NB4 (cell line): ENCODE measurements around the gene TNFRSF11A.

Experiments
- MAX ChIP-seq: IDR thresholded peaks from 2 replicates; pipeline ENCODE4 v1.6.1; 2011; ENCODE audit warnings: low read depth, low read length
- POLR2A ChIP-seq: IDR thresholded peaks from 2 replicates; pipeline ENCODE4 v1.6.1; 2011; ENCODE audit warnings: mild to moderate bottlenecking; ENCODE audit not compliant: insufficient read length; ENCODE audit errors: extremely low read depth

GRCh38 chr18:62325806-62326645 lies 916 bp downstream of the TNFRSF11A start:
- TF ChIP-seq POLR2A (no peak), MAX (no peak)
